HT-29 (cell line): ENCODE data around the gene ZDHHC14. TPM values are rescaled to one million over a fixed set of nuclear protein-coding genes. Genes with fewer than 3 reads are reported as not detected.
A peak's percentile ranks its signal among the peaks of the same experiment; 100 is the strongest.

Source experiments
- DNase-seq: peaks from one replicate; pipeline ENCODE4 v3.0.0-alpha.2; 2015; ENCODE audit warnings: low spot score
- total RNA-seq: library from RNA; depleted of rRNA; stranded (reverse); fragments of >200 nt; shearing (Covaris generic); gene quantifications from 2 replicates; pipeline ENCODE4 v1.2.3, GENCODE V29; 2014

ZDHHC14 gene
- total RNA-seq, 1 experiment from 2014 or later = 6.2 TPM

GRCh38 chr6:157665180-157665579 is 284.2 kb downstream of the ZDHHC14 start:
- DNase-seq = no peak

GRCh38 chr6:157666729-157667128 is 285.7 kb downstream of the ZDHHC14 start:
- no peak for DNase-seq

- peak; percentile 74 for DNase-seq
Observed at GRCh38 chr6:157667211-157668008, 286.4 kb downstream of the ZDHHC14 start.

GRCh38 chr6:157668009-157668401 is 287.0 kb downstream of the ZDHHC14 start:
- no peak for DNase-seq

GRCh38 chr6:157668713-157669112 is 287.7 kb downstream of the ZDHHC14 start:
- DNase-seq = no peak

GRCh38 chr6:157669323-157669722 is 288.3 kb downstream of the ZDHHC14 start:
- no peak for DNase-seq

GRCh38 chr6:157669747-157670216 is 288.8 kb downstream of the ZDHHC14 start:
- DNase-seq = peak; percentile 70

- DNase-seq = no peak
Observed at GRCh38 chr6:157670466-157671186, 289.6 kb downstream of the ZDHHC14 start.

- DNase-seq = no peak
Observed at GRCh38 chr6:157672726-157673412, 291.9 kb downstream of the ZDHHC14 start.

GRCh38 chr6:157673596-157673995 is 292.6 kb downstream of the ZDHHC14 start:
- DNase-seq = no peak

GRCh38 chr6:157674061-157674460 is 293.1 kb downstream of the ZDHHC14 start:
- DNase-seq = no peak

GRCh38 chr6:157675831-157676230 is 294.8 kb downstream of the ZDHHC14 start:
- DNase-seq = no peak

GRCh38 chr6:157676241-157676640 is 295.3 kb downstream of the ZDHHC14 start:
- DNase-seq = no peak

GRCh38 chr6:157677235-157677634 is 296.2 kb downstream of the ZDHHC14 start:
- no peak for DNase-seq

- DNase-seq = no peak
Observed at GRCh38 chr6:157679605-157680580, 298.9 kb downstream of the ZDHHC14 start.

- no peak for DNase-seq
Observed at GRCh38 chr6:157681041-157681650, 300.2 kb downstream of the ZDHHC14 start.

- no peak for DNase-seq
Observed at GRCh38 chr6:157682856-157683481, 302.0 kb downstream of the ZDHHC14 start.

GRCh38 chr6:157683707-157684106 is 302.7 kb downstream of the ZDHHC14 start:
- no peak for DNase-seq

- DNase-seq = no peak
Observed at GRCh38 chr6:157684620-157685299, 303.8 kb downstream of the ZDHHC14 start.
